ENCODE measurements around the gene FUS.
"Not testable (repeated sequence)": the region's sequence is repeated elsewhere in the genome, so short reads cannot be mapped to it uniquely, and the experiment has no call there.

FUS gene

GRCh38 chr16:31199430-31200041 is 19.6 kb downstream of the FUS start:
- H3K9me3 ChIP-seq (ENCODE audit: control insufficient read depth, low read length): no peaks in the 10 kb centered on the region
- no peaks in the 10 kb centered on the region for H3K27me3 ChIP-seq (replicated peaks; ENCODE audit: control insufficient read depth, insufficient read depth, low read length)
- H3K36me3 ChIP-seq (ENCODE audit: control insufficient read depth, insufficient read depth, low read length, severe bottlenecking): peaks cover 34% of the 10 kb centered on the region
- H3K4me3 ChIP-seq (ENCODE audit: low read length): no peak overlapping the region
- no peak for DNase-seq (ENCODE audit: low read depth)
- peaks cover 28% of the 10 kb centered on the region for H3K4me1 ChIP-seq (ENCODE audit: control insufficient read depth, insufficient read depth, low read length)
- no peak overlapping the region for H3K9ac ChIP-seq (ENCODE audit: low read length)

- not testable (repeated sequence) for H3K27me3 ChIP-seq (replicated peaks; ENCODE audit: control insufficient read depth, insufficient read depth, low read length); H3K4me3 ChIP-seq (ENCODE audit: low read length); H3K9ac ChIP-seq (ENCODE audit: low read length); H3K9me3 ChIP-seq (ENCODE audit: control insufficient read depth, low read length); DNase-seq (ENCODE audit: low read depth)
- H3K36me3 ChIP-seq (ENCODE audit: control insufficient read depth, insufficient read depth, low read length, severe bottlenecking): peaks cover 28% of the 10 kb centered on the region
- H3K4me1 ChIP-seq (ENCODE audit: control insufficient read depth, insufficient read depth, low read length): peaks cover 28% of the 10 kb centered on the region
Observed at GRCh38 chr16:31200111-31200510, 20.2 kb downstream of the FUS start.

GRCh38 chr16:31200821-31201568 is 21.1 kb downstream of the FUS start:
- Histone ChIP-seq H3K36me3 (ENCODE audit: control insufficient read depth, insufficient read depth, low read length, severe bottlenecking) (peaks cover 19% of the 10 kb centered on the region), H3K4me3 (ENCODE audit: low read length) (peak overlapping the region; percentile 84), H3K4me1 (ENCODE audit: control insufficient read depth, insufficient read depth, low read length) (peaks cover 28% of the 10 kb centered on the region), H3K27me3 (replicated peaks; ENCODE audit: control insufficient read depth, insufficient read depth, low read length) (no peaks in the 10 kb centered on the region), H3K9ac (ENCODE audit: low read length) (peak overlapping the region; percentile 84), H3K9me3 (ENCODE audit: control insufficient read depth, low read length) (no peaks in the 10 kb centered on the region)
- peak; percentile 37 for DNase-seq (ENCODE audit: low read depth)

GRCh38 chr16:31201582-31202413 is 21.9 kb downstream of the FUS start:
- Histone ChIP-seq H3K27me3 (replicated peaks; ENCODE audit: control insufficient read depth, insufficient read depth, low read length) (peaks cover 4% of the 10 kb centered on the region), H3K9ac (ENCODE audit: low read length) (peak overlapping the region; percentile 84)
- no peak for DNase-seq (ENCODE audit: low read depth)

GRCh38 chr16:31202414-31203375 is 22.8 kb downstream of the FUS start, which contains the start of gene PYCARD:
Gene PYCARD, minus strand, starts transcription at chr16:31202760. Its CDS starts 70 bp downstream, at chr16:31202690.
- Histone ChIP-seq H3K9ac (ENCODE audit: low read length) (peak within 1 kb of the TSS; percentile 84), H3K9me3 (ENCODE audit: control insufficient read depth, low read length) (no peaks in the 10 kb centered on the region), H3K4me3 (ENCODE audit: low read length) (peak within 1 kb of the TSS; percentile 84), H3K36me3 (ENCODE audit: control insufficient read depth, insufficient read depth, low read length, severe bottlenecking) (peaks cover 7% of the 10 kb centered on the region), H3K4me1 (ENCODE audit: control insufficient read depth, insufficient read depth, low read length) (peaks cover 28% of the 10 kb centered on the region), H3K27me3 (replicated peaks; ENCODE audit: control insufficient read depth, insufficient read depth, low read length) (peaks cover 13% of the 10 kb centered on the region)
- peak; percentile 54 for DNase-seq (ENCODE audit: low read depth)

More at GRCh38 chr16:31201582-31202413, 21.9 kb downstream of the FUS start:
- no peaks in the 10 kb centered on the region for H3K9me3 ChIP-seq (ENCODE audit: control insufficient read depth, low read length)
- H3K36me3 ChIP-seq (ENCODE audit: control insufficient read depth, insufficient read depth, low read length, severe bottlenecking): peaks cover 11% of the 10 kb centered on the region
- peak overlapping the region; percentile 84 for H3K4me3 ChIP-seq (ENCODE audit: low read length)
- H3K4me1 ChIP-seq (ENCODE audit: control insufficient read depth, insufficient read depth, low read length): peaks cover 28% of the 10 kb centered on the region

- Histone ChIP-seq H3K27me3 (replicated peaks; ENCODE audit: control insufficient read depth, insufficient read depth, low read length) (peaks cover 25% of the 10 kb centered on the region), H3K4me1 (ENCODE audit: control insufficient read depth, insufficient read depth, low read length) (peaks cover 16% of the 10 kb centered on the region), H3K9me3 (ENCODE audit: control insufficient read depth, low read length) (no peaks in the 10 kb centered on the region), H3K4me3 (ENCODE audit: low read length) (no peak overlapping the region), H3K9ac (ENCODE audit: low read length) (no peak overlapping the region), H3K36me3 (ENCODE audit: control insufficient read depth, insufficient read depth, low read length, severe bottlenecking) (no peaks in the 10 kb centered on the region)
- DNase-seq (ENCODE audit: low read depth): no peak
Observed at GRCh38 chr16:31204871-31205666, 25.1 kb downstream of the FUS start.

- no peaks in the 10 kb centered on the region for H3K9me3 ChIP-seq (ENCODE audit: control insufficient read depth, low read length)
- H3K4me3 ChIP-seq (ENCODE audit: low read length): no peak overlapping the region
- H3K9ac ChIP-seq (ENCODE audit: low read length): no peak overlapping the region
- DNase-seq (ENCODE audit: low read depth): no peak
- peaks cover under 1% of the 10 kb centered on the region for H3K4me1 ChIP-seq (ENCODE audit: control insufficient read depth, insufficient read depth, low read length)
- H3K36me3 ChIP-seq (ENCODE audit: control insufficient read depth, insufficient read depth, low read length, severe bottlenecking): no peaks in the 10 kb centered on the region
- H3K27me3 ChIP-seq (replicated peaks; ENCODE audit: control insufficient read depth, insufficient read depth, low read length): peaks cover 28% of the 10 kb centered on the region
Observed at GRCh38 chr16:31206776-31207175, 26.8 kb downstream of the FUS start.

GRCh38 chr16:31213342-31213741 is 33.4 kb downstream of the FUS start:
- Histone ChIP-seq H3K4me3 (ENCODE audit: low read length) (no peak overlapping the region), H3K36me3 (ENCODE audit: control insufficient read depth, insufficient read depth, low read length, severe bottlenecking) (no peaks in the 10 kb centered on the region), H3K9me3 (ENCODE audit: control insufficient read depth, low read length) (no peaks in the 10 kb centered on the region), H3K9ac (ENCODE audit: low read length) (no peak overlapping the region), H3K4me1 (ENCODE audit: control insufficient read depth, insufficient read depth, low read length) (peaks cover 7% of the 10 kb centered on the region), H3K27me3 (replicated peaks; ENCODE audit: control insufficient read depth, insufficient read depth, low read length) (peaks cover 53% of the 10 kb centered on the region)
- DNase-seq (ENCODE audit: low read depth): no peak

- Histone ChIP-seq H3K36me3 (ENCODE audit: control insufficient read depth, insufficient read depth, low read length, severe bottlenecking) (no peaks in the 10 kb centered on the region), H3K9me3 (ENCODE audit: control insufficient read depth, low read length) (no peaks in the 10 kb centered on the region), H3K9ac (ENCODE audit: low read length) (no peak within 1 kb of the TSS), H3K27me3 (replicated peaks; ENCODE audit: control insufficient read depth, insufficient read depth, low read length) (peaks cover 59% of the 10 kb centered on the region), H3K4me1 (ENCODE audit: control insufficient read depth, insufficient read depth, low read length) (peaks cover 7% of the 10 kb centered on the region), H3K4me3 (ENCODE audit: low read length) (peak within 1 kb of the TSS; percentile 68)
- DNase-seq (ENCODE audit: low read depth): no peak
Observed at GRCh38 chr16:31213877-31214707, 34.2 kb downstream of the FUS start, which contains the start of gene TRIM72. Gene TRIM72, plus strand, starts transcription at chr16:31214119. Its CDS starts 620 bp downstream, at chr16:31214739.
